ENCODE results near the gene CALB2. TPM values are rescaled to one million over a fixed set of nuclear protein-coding genes. Genes with fewer than 3 reads are reported as not detected.

CALB2 gene
- total and polyA plus RNA-seq, 2 donors (not counting 3 experiments of a cell fraction or from before 2014, with no cell fraction given) = not detected

DNA sequence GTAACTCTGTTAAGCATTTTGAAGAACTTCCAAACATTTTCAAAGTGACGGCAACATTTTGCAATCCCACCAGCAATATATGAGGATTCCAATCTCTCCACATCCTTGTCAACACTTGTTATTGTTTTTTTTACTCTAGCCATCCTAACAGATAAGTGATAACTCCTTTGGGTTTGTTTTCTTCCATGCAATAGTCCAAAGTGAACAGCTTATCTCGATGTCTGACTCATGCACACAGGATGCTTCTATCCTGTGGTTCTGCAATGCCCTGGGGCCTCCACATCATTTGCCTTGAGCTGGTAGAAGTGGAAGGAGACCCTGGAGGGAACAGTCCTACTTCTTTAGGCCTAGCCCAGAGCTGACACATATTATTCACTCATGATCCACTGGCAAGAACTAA lies 70.4 kb downstream of the CALB2 start:
- Histone ChIP-seq H3K9me3 (replicated peaks; ENCODE audit: control insufficient read depth, insufficient read depth, low read length) (no peaks in the 10 kb centered on the region), H3K36me3 (ENCODE audit: control insufficient read depth in 2 of 2, extremely low read depth in 1 of 2, insufficient read depth in 2 of 2, low read length in 2 of 2) (no peaks in the 10 kb centered on the region), H2AFZ (ENCODE audit: low read depth, low read length) (no peak overlapping the region), H3K4me3 (replicated peaks in 1 of 3; ENCODE audit: insufficient read depth in 1 of 3, low read depth in 1 of 3, low read length in 3 of 3) (no peak overlapping the region), H3K27ac (ENCODE audit: insufficient read depth, low read depth, low read length) (no peak overlapping the region), H3K9me1 (replicated peaks; ENCODE audit: control insufficient read depth, extremely low read depth, insufficient read depth, low read length) (no peaks in the 10 kb centered on the region), H4K20me1 (replicated peaks; ENCODE audit: control insufficient read depth, extremely low read depth, insufficient read depth, low read length) (no peaks in the 10 kb centered on the region), H3K79me2 (ENCODE audit: control insufficient read depth, insufficient read depth, low read length) (no peaks in the 10 kb centered on the region), H3K4me2 (ENCODE audit: insufficient read depth, low read length) (no peak overlapping the region), H3K27me3 (ENCODE audit: control insufficient read depth in 2 of 2, insufficient read depth in 2 of 2, low read length in 2 of 2) (peaks cover 3 to 7% of the 10 kb centered on the region in 2 experiments), H3K4me1 (ENCODE audit: control insufficient read depth, extremely low read depth, insufficient read depth, low read length) (no peaks in the 10 kb centered on the region), H3K9ac (replicated peaks; ENCODE audit: extremely low read depth, insufficient read depth, low read length) (no peak overlapping the region)
- DNase-seq (ENCODE audit: low read depth, low spot score) (no peak), FAIRE-seq (no peak)
- intact Hi-C loops (cut with micrococcal nuclease) = no loop called here
- dilution Hi-C loops (cut with MboI; ENCODE audit: extremely low pct_ligation_motif_present, low sequenced_read_pairs) = no loop called here
- TF ChIP-seq EZH2 (IDR thresholded peaks at IDR 0.05; ENCODE audit: borderline replicate concordance, low read depth, low read length, severe bottlenecking) (no peak), FOS (IDR thresholded peaks at IDR 0.05; ENCODE audit: borderline replicate concordance, insufficient read depth, low read length) (no peak), POLR2AphosphoS5 (IDR thresholded peaks at IDR 0.05; ENCODE audit: insufficient read depth, low read depth, low read length) (no peak), MYC (IDR thresholded peaks at IDR 0.05; ENCODE audit: low read depth, low read length) (no peak), POLR2A (IDR thresholded peaks at IDR 0.05; ENCODE audit: low read depth, low read length) (no peak), JUN (IDR thresholded peaks at IDR 0.05; ENCODE audit: borderline replicate concordance, insufficient read depth, insufficient read length, low read depth) (no peak), GATA2 (IDR thresholded peaks at IDR 0.05; ENCODE audit: insufficient read depth, insufficient read length, low read depth, low read length) (no peak)
- TF ChIP-seq, protein P1, sequence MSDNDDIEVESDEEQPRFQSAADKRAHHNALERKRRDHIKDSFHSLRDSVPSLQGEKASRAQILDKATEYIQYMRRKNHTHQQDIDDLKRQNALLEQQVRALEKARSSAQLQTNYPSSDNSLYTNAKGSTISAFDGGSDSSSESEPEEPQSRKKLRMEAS (IDR thresholded peaks at IDR 0.05; ENCODE audit: insufficient read depth, insufficient read length) = no peak
- TF ChIP-seq, protein P2, sequence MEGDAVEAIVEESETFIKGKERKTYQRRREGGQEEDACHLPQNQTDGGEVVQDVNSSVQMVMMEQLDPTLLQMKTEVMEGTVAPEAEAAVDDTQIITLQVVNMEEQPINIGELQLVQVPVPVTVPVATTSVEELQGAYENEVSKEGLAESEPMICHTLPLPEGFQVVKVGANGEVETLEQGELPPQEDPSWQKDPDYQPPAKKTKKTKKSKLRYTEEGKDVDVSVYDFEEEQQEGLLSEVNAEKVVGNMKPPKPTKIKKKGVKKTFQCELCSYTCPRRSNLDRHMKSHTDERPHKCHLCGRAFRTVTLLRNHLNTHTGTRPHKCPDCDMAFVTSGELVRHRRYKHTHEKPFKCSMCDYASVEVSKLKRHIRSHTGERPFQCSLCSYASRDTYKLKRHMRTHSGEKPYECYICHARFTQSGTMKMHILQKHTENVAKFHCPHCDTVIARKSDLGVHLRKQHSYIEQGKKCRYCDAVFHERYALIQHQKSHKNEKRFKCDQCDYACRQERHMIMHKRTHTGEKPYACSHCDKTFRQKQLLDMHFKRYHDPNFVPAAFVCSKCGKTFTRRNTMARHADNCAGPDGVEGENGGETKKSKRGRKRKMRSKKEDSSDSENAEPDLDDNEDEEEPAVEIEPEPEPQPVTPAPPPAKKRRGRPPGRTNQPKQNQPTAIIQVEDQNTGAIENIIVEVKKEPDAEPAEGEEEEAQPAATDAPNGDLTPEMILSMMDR (IDR thresholded peaks at IDR 0.05; ENCODE audit: extremely low read depth in 1 of 2, insufficient read depth in 1 of 2, low read depth in 1 of 2, low read length in 2 of 2) = no peak
- BruUV-seq (replicated peaks) = no TSS peak
- ChIA-PET CTCF (interaction anchor here (1.5 to 5.1 kb wide), 3 partner anchors 8 to 70 kb away, joined by 4 to 37 read pairs (median 10); no protein-coding TSS in a partner anchor), POLR2A (no interaction called here)
